Measurements from ENCODE around the gene PHPT1.
"Not testable (repeated sequence)": the region's sequence is repeated elsewhere in the genome, so short reads cannot be mapped to it uniquely, and the experiment has no call there.

Gene PHPT1

DNA sequence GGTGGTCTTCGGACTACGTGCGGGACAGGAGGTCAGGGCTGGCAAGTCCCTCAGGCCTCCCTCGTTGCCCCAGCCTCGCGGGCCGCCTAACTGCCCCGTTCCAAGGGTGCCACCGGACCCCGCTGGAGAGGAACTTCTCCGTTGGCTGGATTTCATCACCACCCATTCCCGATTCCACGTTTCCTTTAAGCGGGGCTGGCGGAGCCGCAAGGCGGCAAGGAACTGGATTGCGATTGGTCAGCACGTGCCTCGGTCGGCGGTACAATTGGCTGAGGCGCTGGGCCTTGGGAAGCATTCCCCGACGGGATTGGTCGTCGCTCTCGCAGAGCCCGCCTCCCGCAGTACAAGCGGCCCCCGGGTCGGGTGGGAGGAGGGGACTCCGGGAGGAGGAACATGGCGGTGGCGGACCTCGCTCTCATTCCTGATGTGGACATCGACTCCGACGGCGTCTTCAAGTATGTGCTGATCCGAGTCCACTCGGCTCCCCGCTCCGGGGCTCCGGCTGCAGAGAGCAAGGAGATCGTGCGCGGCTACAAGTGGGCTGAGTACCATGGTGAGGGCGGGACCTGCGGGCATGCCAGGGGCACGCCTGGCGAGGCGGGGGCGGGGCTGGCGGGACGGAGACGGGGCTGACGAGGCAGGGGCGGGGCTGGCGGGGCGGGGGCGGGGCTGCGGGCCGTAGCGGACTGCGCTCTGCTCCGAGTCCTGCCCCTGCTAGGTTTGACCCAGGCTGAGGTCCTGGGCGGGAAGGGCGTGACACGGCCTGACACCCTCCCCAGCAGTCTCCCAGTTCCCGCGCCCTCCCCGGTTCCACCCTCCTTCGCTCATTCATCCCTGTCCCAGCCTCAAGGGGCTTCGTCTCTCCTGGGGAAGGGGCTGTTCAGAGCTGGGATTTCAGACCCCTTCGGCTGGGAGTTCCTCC lies at the start of gene PHPT1:
Gene PHPT1 (plus strand): TSS at position 372 of the 922 bp plus-strand sequence. CDS start 22 bp downstream, at position 394.
- ATAC-seq (ENCODE audit: low read depth) (peak; percentile 62), DNase-seq (ENCODE audit: low spot score) (peak; percentile 98)
- Histone ChIP-seq H3K27ac (ENCODE audit: poor library complexity, severe bottlenecking) (peak within 1 kb of the TSS; percentile 78), H3K9me3 (ENCODE audit: severe bottlenecking) (no peaks in the 10 kb centered on the region), H3K4me1 (ENCODE audit: insufficient read depth, poor library complexity, severe bottlenecking) (no peaks in the 10 kb centered on the region), H3K36me3 (ENCODE audit: low read depth) (peaks cover 16% of the 10 kb centered on the region), H3K27me3 (ENCODE audit: insufficient read depth, poor library complexity, severe bottlenecking) (peaks cover 13% of the 10 kb centered on the region), H3K4me3 (ENCODE audit: severe bottlenecking) (peak within 1 kb of the TSS; percentile 58)
- TF ChIP-seq, protein P1, sequence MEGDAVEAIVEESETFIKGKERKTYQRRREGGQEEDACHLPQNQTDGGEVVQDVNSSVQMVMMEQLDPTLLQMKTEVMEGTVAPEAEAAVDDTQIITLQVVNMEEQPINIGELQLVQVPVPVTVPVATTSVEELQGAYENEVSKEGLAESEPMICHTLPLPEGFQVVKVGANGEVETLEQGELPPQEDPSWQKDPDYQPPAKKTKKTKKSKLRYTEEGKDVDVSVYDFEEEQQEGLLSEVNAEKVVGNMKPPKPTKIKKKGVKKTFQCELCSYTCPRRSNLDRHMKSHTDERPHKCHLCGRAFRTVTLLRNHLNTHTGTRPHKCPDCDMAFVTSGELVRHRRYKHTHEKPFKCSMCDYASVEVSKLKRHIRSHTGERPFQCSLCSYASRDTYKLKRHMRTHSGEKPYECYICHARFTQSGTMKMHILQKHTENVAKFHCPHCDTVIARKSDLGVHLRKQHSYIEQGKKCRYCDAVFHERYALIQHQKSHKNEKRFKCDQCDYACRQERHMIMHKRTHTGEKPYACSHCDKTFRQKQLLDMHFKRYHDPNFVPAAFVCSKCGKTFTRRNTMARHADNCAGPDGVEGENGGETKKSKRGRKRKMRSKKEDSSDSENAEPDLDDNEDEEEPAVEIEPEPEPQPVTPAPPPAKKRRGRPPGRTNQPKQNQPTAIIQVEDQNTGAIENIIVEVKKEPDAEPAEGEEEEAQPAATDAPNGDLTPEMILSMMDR (IDR thresholded peaks at IDR 0.05; ENCODE audit: poor library complexity, severe bottlenecking) = no peak

DNA sequence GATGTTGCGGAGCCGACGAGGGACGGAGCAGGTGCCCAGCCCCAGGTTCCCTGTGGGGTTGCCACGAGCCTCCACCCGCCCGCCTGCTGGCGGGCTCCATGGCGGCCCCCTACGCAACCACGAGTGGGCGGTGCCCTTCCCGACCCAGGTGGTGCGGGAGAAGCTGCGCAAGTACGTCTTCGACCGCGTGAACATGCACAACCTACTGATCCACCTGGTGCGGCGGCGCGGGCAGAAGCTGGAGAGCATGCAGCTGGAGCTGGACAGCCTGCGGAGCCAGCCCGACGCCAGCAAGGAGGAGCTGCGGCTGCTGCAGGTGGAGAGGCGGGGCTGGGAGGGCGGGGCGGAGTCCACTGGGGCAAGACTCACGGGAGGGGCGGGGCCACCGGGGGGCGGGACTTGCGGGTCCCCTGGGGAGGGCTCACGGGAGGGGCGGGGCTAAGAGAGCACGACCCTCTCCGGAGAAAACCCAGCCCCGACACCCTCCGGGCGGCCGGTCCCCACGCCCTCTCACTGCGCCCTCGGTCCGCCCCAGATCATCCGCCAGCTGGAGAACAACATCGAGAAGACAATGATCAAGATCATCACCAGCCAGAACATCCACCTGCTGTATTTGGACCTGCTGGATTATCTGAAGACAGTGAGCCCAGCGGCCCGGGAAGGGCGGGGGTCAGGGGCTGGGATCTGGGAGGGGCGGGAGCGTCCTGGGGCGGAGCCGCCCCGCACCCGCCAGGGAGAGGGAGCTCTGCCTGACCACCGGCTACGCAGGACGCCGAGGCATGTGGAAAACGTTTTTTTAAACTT lies 49.2 kb upstream of the PHPT1 start:
- H3K27me3 ChIP-seq (ENCODE audit: insufficient read depth, poor library complexity, severe bottlenecking) = peaks cover 38% of the 10 kb centered on the region
- peak; percentile 61 for ATAC-seq (ENCODE audit: low read depth)
- DNase-seq (ENCODE audit: low spot score) = peak; percentile 94
- TF ChIP-seq, protein P1 (IDR thresholded peaks at IDR 0.05; ENCODE audit: poor library complexity, severe bottlenecking) = no peak
- H3K27ac ChIP-seq (ENCODE audit: poor library complexity, severe bottlenecking) = no peak overlapping the region
- peak overlapping the region; percentile 19 for H3K4me3 ChIP-seq (ENCODE audit: severe bottlenecking)
- H3K9me3 ChIP-seq (ENCODE audit: severe bottlenecking) = no peaks in the 10 kb centered on the region
- H3K4me1 ChIP-seq (ENCODE audit: insufficient read depth, poor library complexity, severe bottlenecking) = peaks cover 17% of the 10 kb centered on the region
- no peaks in the 10 kb centered on the region for H3K36me3 ChIP-seq (ENCODE audit: low read depth)

DNA sequence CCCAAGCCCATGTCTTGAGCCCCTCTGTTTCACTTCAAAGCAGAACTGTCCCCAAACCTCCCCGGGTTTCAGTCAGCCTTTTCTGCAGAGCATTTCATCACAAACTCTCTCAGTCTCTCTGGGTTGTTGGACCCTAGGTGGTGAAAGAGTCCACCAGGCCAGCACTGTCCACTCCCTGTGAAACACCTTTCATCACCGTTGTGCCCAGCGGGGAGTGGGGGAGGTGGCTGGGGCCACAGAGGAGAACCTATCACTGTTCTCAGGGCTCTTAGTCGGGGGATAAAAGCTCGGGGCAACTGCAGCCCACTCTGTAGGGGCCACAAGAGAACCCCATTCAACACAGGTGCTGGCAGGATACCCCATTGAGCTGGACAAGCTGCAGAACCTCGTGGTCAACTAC lies 46.9 kb upstream of the PHPT1 start:
- Histone ChIP-seq H3K27me3 (ENCODE audit: insufficient read depth, poor library complexity, severe bottlenecking) (peaks cover 26% of the 10 kb centered on the region), H3K36me3 (ENCODE audit: low read depth) (no peaks in the 10 kb centered on the region), H3K4me3 (ENCODE audit: severe bottlenecking) (no peak overlapping the region), H3K4me1 (ENCODE audit: insufficient read depth, poor library complexity, severe bottlenecking) (peaks cover 17% of the 10 kb centered on the region), H3K9me3 (ENCODE audit: severe bottlenecking) (no peaks in the 10 kb centered on the region), H3K27ac (ENCODE audit: poor library complexity, severe bottlenecking) (no peak overlapping the region)
- ATAC-seq (ENCODE audit: low read depth) (no peak), DNase-seq (ENCODE audit: low spot score) (no peak)
- TF ChIP-seq, protein P1 (IDR thresholded peaks at IDR 0.05; ENCODE audit: poor library complexity, severe bottlenecking) = no peak

DNA sequence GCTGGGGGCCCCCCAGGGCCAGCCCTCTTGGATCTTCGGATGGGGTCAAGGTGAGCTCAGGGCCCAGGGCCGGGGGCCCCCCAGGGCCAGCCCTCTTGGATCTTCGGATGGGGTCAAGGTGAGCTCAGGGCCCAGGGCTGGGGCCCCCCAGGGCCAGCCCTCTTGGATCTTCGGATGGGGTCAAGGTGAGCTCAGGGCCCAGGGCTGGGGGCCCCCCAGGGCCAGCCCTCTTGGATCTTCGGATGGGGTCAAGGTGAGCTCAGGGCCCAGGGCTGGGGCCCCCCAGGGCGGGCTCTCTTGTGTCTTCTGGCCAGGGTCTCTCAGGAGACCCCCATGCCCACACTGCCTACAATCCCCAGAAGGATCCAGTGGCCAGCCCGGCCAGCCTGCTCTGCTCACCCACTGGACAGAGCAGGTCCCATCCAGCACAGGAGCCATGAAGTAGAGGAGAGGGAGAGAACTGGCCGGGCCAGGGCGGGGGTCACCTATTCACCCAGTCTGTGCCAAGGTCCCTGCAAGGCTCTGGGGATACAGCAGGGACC lies 46.1 kb upstream of the PHPT1 start:
- not testable (repeated sequence) for H3K9me3 ChIP-seq (ENCODE audit: severe bottlenecking); H3K27ac ChIP-seq (ENCODE audit: poor library complexity, severe bottlenecking); H3K36me3 ChIP-seq (ENCODE audit: low read depth); H3K4me3 ChIP-seq (ENCODE audit: severe bottlenecking); DNase-seq (ENCODE audit: low spot score); ATAC-seq (ENCODE audit: low read depth)
- H3K27me3 ChIP-seq (ENCODE audit: insufficient read depth, poor library complexity, severe bottlenecking) = peaks cover 19% of the 10 kb centered on the region
- H3K4me1 ChIP-seq (ENCODE audit: insufficient read depth, poor library complexity, severe bottlenecking) = peaks cover 17% of the 10 kb centered on the region
